HCT116 (cell line): Measurements from ENCODE around the gene PRKN. TPM values are rescaled to one million over a fixed set of nuclear protein-coding genes. Genes with fewer than 3 reads are reported as not detected.

Experiments
- ATAC-seq: fragments of 200-7000 bp; cut with Tn5 transposase; 2 replicates; pipeline ENCODE4 v1.9.1; 2020; ENCODE audit warnings: mild to moderate bottlenecking, moderate library complexity
- BruUV-seq: library from RNA; stranded (reverse); fragments of 400-500 nt; replicated peaks from 2 replicates; lab custom pipeline; 2021; lab: Mats Ljungman, UMichigan
- CTCF ChIA-PET: fragments of 300-600 bp; sonication (Branson Sonifier 250); formaldehyde crosslinking; loops from one replicate; lab custom pipeline; 2021; ENCODE audit warnings: antibody characterized with exemption; lab: Charles Lee
- POLR2A ChIA-PET: fragments of 300-600, 350-600 bp; sonication (Branson Sonifier 250); formaldehyde crosslinking; loops from one replicate; lab custom pipeline; 2021; ENCODE audit warnings: antibody characterized with exemption; lab: Charles Lee
- RAD21 ChIA-PET, 2 experiments: fragments of 300-600 bp; sonication (Branson Sonifier 250); formaldehyde crosslinking; loops; one replicate each; lab custom pipeline; 2023; ENCODE audit warnings: low total read pairs in 2 of 2; ENCODE audit not compliant: uncharacterized antibody in 2 of 2, unreplicated experiment in 2 of 2, low non-redundant PET in 1 of 2; lab: Charles Lee
- DNase-seq: peaks from one replicate; pipeline ENCODE4 v3.0.0-alpha.2; 2010; ENCODE audit warnings: low read depth, low spot score
- H2AFZ ChIP-seq: fragments of 200-600 bp; shearing (Covaris generic), sonication (generic); 2 replicates; pipeline ENCODE4 v1.6.1; 2017; ENCODE audit warnings: low read depth, mixed run types, mixed read lengths, antibody characterized with exemption, low read length; ENCODE audit not compliant: poor library complexity, severe bottlenecking
- H3K27ac ChIP-seq: 2 replicates; pipeline ENCODE4 v1.5.1; 2012; ENCODE audit warnings: low read depth, low read length
- H3K27me3 ChIP-seq: fragments of 200-600 bp; sonication (generic); 2 replicates; pipeline ENCODE4 v1.6.1; 2016; ENCODE audit warnings: mixed run types, low read length, mixed read lengths; ENCODE audit not compliant: insufficient read depth
- H3K36me3 ChIP-seq, 2 experiments: fragments of 200-500 bp in 1 of 2; fragments of 200-600 bp in 1 of 2; sonication (Bioruptor generic) in 1 of 2; sonication (generic) in 1 of 2; 2 replicates each; pipeline versions ENCODE4 v1.5.1 to v1.6.1; 2014 to 2016; ENCODE audit warnings: low read length in 2 of 2, inconsistent platforms in 1 of 2, mixed read lengths in 1 of 2, mixed run types in 1 of 2; ENCODE audit not compliant: insufficient read depth in 2 of 2, control insufficient read depth in 1 of 2
- H3K4me1 ChIP-seq, 2 experiments: fragments of 200-600 bp in 1 of 2; sonication (generic) in 1 of 2; 2 replicates each; pipeline versions ENCODE4 v1.5.1 to v1.6.1; 2012 to 2017; ENCODE audit warnings: low read length in 2 of 2, inconsistent platforms in 1 of 2, mild to moderate bottlenecking in 1 of 2, mixed read lengths in 1 of 2, mixed run types in 1 of 2, moderate library complexity in 1 of 2; ENCODE audit not compliant: insufficient read depth in 2 of 2, control insufficient read depth in 1 of 2
- H3K4me2 ChIP-seq: fragments of 200-600 bp; sonication (generic); 2 replicates; pipeline ENCODE4 v1.6.1; 2017; ENCODE audit warnings: mixed run types, low read length, mixed read lengths
- H3K4me3 ChIP-seq, 2 experiments: fragments of 200-600 bp in 1 of 2; sonication (generic) in 1 of 2; replicated peaks in 1 of 2; 2 replicates each; pipeline ENCODE4 v1.5.1; 2011 to 2016; ENCODE audit warnings: low read length in 2 of 2, control low read depth in 1 of 2, low read depth in 1 of 2, mild to moderate bottlenecking in 1 of 2, mixed read lengths in 1 of 2, mixed run types in 1 of 2
- H3K79me2 ChIP-seq: fragments of 200-600 bp; sonication (generic); 2 replicates; pipeline ENCODE4 v1.6.1; 2017; ENCODE audit warnings: mild to moderate bottlenecking, mixed run types, low read length, moderate library complexity, mixed read lengths; ENCODE audit not compliant: insufficient read depth
- H3K9ac ChIP-seq: fragments of 200-600 bp; sonication (generic); 2 replicates; pipeline ENCODE4 v1.6.1; 2016; ENCODE audit warnings: low read length, mixed read lengths
- H3K9me2 ChIP-seq: fragments of 200-600 bp; sonication (generic), shearing (Covaris generic); 2 replicates; pipeline ENCODE4 v1.6.1; 2017; ENCODE audit warnings: mixed run types, mild to moderate bottlenecking, moderate library complexity; ENCODE audit not compliant: insufficient read depth
- H3K9me3 ChIP-seq, 2 experiments: fragments of 200-500 bp in 1 of 2; fragments of 200-600 bp in 1 of 2; sonication (Bioruptor generic) in 1 of 2; sonication (generic) in 1 of 2; 2 replicates each; pipeline ENCODE4 v1.6.1; 2014 to 2017; ENCODE audit warnings: low read length in 2 of 2, mixed read lengths in 2 of 2, inconsistent platforms in 1 of 2, low read depth in 1 of 2, mild to moderate bottlenecking in 1 of 2, mixed run types in 1 of 2, moderate library complexity in 1 of 2; ENCODE audit not compliant: control insufficient read depth in 1 of 2, insufficient read depth in 1 of 2
- H4K20me1 ChIP-seq: fragments of 200-600 bp; sonication (generic), shearing (Covaris generic); 2 replicates; pipeline ENCODE4 v1.6.1; 2017; ENCODE audit warnings: mixed run types, mild to moderate bottlenecking, moderate library complexity; ENCODE audit not compliant: insufficient read depth
- CBX3 ChIP-seq: IDR thresholded peaks from 2 replicates; pipeline ENCODE4 v1.6.1; 2012; ENCODE audit warnings: low read depth
- CEBPB ChIP-seq: IDR thresholded peaks from 2 replicates; pipeline ENCODE4 v1.6.1; 2012; ENCODE audit warnings: low read depth
- EGR1 ChIP-seq: IDR thresholded peaks from 2 replicates; pipeline ENCODE4 v1.6.1; 2012; ENCODE audit warnings: low read depth
- EZH2phosphoT487 ChIP-seq: fragments of 200-600 bp; IDR thresholded peaks from 2 replicates; pipeline ENCODE4 v1.6.1; 2018; ENCODE audit warnings: antibody characterized with exemption, borderline replicate concordance
- FOSL1 ChIP-seq: IDR thresholded peaks from 2 replicates; pipeline ENCODE4 v1.6.1; 2012; ENCODE audit warnings: low read depth
- POLR2A ChIP-seq: IDR thresholded peaks from 2 replicates; pipeline ENCODE4 v1.7.0; 2011; ENCODE audit warnings: borderline replicate concordance; ENCODE audit not compliant: insufficient read depth, insufficient read length; ENCODE audit errors: extremely low read depth
- RAD21 ChIP-seq: IDR thresholded peaks from 2 replicates; pipeline ENCODE4 v1.6.1; 2012; ENCODE audit warnings: low read depth, mild to moderate bottlenecking
- TCF7L2 ChIP-seq: IDR thresholded peaks from 2 replicates; pipeline ENCODE4 v1.7.0; 2011; ENCODE audit warnings: borderline replicate concordance, inconsistent platforms; ENCODE audit not compliant: insufficient read depth, insufficient read length; ENCODE audit errors: extremely low read depth
- ZFX ChIP-seq: fragments of 450-650 bp; IDR thresholded peaks from 2 replicates; pipeline ENCODE4 v1.6.1; 2017
- ZNF274 ChIP-seq: fragments of 200-500 bp; sonication (Bioruptor generic); IDR thresholded peaks from 2 replicates; pipeline ENCODE4 v1.6.1; 2014; ENCODE audit warnings: mild to moderate bottlenecking, low read depth, low read length, inconsistent platforms
- intact Hi-C: fragments of 100-400 bp; cut with micrococcal nuclease; formaldehyde crosslinking; loops from 2 replicates; pipeline ENCODE4 v1.10.0; 2022
- total RNA-seq: library from RNA; stranded (reverse); gene quantifications from one replicate; pipeline ENCODE4 v1.2.1, GENCODE V29; 2021; ENCODE audit not compliant: unreplicated experiment
- TF ChIP-seq, protein P1 (sequence below): IDR thresholded peaks from 2 replicates; pipeline ENCODE4 v1.6.1; 2011; ENCODE audit warnings: mild to moderate bottlenecking, low read length, moderate library complexity; ENCODE audit not compliant: insufficient replicate concordance; ENCODE audit errors: extremely low read depth

The PRKN gene
- total RNA-seq, 1 experiment from 2014 or later = 2.6 TPM

DNA sequence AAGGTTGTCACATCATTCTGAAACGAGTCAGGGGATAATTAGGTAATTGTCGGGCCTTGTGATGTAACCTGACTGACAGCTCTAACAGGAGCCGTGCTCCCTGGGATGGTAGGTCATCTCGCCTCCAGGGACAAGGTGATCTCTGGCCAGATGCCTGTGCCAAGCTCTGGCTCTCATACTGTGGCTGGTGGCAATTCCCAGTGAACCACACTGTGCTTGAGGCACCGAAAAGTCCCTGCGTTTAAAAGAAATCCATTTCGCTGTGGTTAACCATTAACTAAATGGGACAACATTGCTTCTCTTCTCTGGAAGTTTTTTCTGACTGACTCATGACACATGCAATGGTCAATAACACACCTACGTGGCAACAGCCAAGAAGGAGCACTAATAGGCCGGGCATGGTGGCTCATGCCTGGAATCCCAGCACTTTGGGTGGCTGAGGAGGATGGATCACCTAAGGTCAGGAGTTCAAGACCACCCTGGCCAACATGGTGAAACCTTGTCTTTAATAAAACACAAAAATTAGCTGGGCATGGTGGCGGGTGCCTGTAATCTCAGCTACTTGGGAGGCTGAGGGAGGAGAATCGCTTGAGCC lies 669.2 kb downstream of the PRKN start (continued):
- TF ChIP-seq TCF7L2 (no peak), ZFX (no peak), ZNF274 (no peak)

DNA sequence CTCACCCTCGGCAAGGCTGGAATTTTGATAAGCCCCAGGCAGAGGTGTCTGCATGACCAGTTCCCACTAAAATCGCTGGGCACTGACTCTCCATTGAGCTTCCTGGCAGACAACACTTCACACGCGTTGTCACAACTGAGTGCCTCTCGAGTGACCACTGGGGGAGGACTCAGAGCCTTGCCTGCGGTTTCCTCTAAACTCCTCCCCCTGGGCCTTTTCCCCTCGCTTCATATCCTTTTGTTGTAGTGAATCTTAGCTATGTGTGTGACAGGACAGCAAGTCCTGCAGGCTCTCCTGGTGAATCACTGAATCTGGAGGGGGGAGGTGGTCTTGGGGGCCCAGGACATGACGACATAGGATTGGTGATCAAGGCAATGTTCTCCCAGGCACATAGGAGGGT lies 670.8 kb downstream of the PRKN start:
- Histone ChIP-seq H3K79me2 (no peaks in the 10 kb centered on the region), H3K9ac (no peak overlapping the region), H3K4me3 (no peak overlapping the region), H3K4me1 (peaks cover 17 to 45% of the 10 kb centered on the region in 2 experiments; a peak in 3 of 4 replicates), H2AFZ (no peak overlapping the region), H3K36me3 (no peaks in the 10 kb centered on the region), H3K9me2 (no peaks in the 10 kb centered on the region), H3K27me3 (no peaks in the 10 kb centered on the region), H3K27ac (no peak overlapping the region), H4K20me1 (no peaks in the 10 kb centered on the region), H3K4me2 (peak overlapping the region; percentile 29), H3K9me3 (no peaks in the 10 kb centered on the region)
- ChIA-PET CTCF (no interaction called here), RAD21 (no interaction called here), POLR2A (no interaction called here)
- BruUV-seq = no TSS peak
- DNase-seq (no peak), ATAC-seq (peak; percentile 39)
- intact Hi-C loops = no loop called here
- TF ChIP-seq RAD21 (no peak), CEBPB (no peak), FOSL1 (no peak), CBX3 (no peak), POLR2A (no peak), EGR1 (no peak), EZH2phosphoT487 (no peak)
- TF ChIP-seq, protein P1, sequence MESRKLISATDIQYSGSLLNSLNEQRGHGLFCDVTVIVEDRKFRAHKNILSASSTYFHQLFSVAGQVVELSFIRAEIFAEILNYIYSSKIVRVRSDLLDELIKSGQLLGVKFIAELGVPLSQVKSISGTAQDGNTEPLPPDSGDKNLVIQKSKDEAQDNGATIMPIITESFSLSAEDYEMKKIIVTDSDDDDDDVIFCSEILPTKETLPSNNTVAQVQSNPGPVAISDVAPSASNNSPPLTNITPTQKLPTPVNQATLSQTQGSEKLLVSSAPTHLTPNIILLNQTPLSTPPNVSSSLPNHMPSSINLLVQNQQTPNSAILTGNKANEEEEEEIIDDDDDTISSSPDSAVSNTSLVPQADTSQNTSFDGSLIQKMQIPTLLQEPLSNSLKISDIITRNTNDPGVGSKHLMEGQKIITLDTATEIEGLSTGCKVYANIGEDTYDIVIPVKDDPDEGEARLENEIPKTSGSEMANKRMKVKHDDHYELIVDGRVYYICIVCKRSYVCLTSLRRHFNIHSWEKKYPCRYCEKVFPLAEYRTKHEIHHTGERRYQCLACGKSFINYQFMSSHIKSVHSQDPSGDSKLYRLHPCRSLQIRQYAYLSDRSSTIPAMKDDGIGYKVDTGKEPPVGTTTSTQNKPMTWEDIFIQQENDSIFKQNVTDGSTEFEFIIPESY = no peak
